Nephron (organoid): ENCODE data around the gene MYDGF.

Experiments
- H3K27ac Mint-ChIP-seq, 3 experiments: 2 replicates each; pipeline ENCODE4 v1.8.0; 2020; ENCODE audit warnings: mixed read lengths in 3 of 3, mild to moderate bottlenecking in 2 of 3, moderate library complexity in 1 of 3
- H3K27me3 Mint-ChIP-seq: 2 replicates; pipeline ENCODE4 v1.8.0; 2021; ENCODE audit warnings: low read depth, mild to moderate bottlenecking, moderate library complexity, mixed read lengths
- H3K36me3 Mint-ChIP-seq: 2 replicates; pipeline ENCODE4 v1.8.0; 2020; ENCODE audit warnings: low read depth, mixed read lengths
- H3K4me1 Mint-ChIP-seq: 2 replicates; pipeline ENCODE4 v1.8.0; 2020; ENCODE audit warnings: mixed read lengths
- H3K4me3 Mint-ChIP-seq, 3 experiments: 2 replicates each; pipeline ENCODE4 v1.8.0; 2020; ENCODE audit warnings: mild to moderate bottlenecking in 3 of 3, mixed read lengths in 3 of 3, moderate library complexity in 2 of 3
- H3K9me3 Mint-ChIP-seq: 2 replicates; pipeline ENCODE4 v1.8.0; 2020; ENCODE audit warnings: mixed read lengths
- CTCF ChIP-seq, 3 experiments: fragments of 200-600 bp; sonication (generic); IDR thresholded peaks; one replicate each; pipeline ENCODE4 v1.5.0; 2021; ENCODE audit warnings: antibody characterized with exemption in 3 of 3; ENCODE audit not compliant: unreplicated experiment in 3 of 3

Gene MYDGF

GRCh38 chr19:4707956-4708650 is 38.0 kb upstream of the MYDGF start:
- peaks cover 39% of the 10 kb centered on the region for H3K36me3 Mint-ChIP-seq
- no peak for TF ChIP-seq CTCF (IDR thresholded peaks at IDR 0.05; ENCODE audit: unreplicated experiment in 3 of 3)
- no peak overlapping the region for H3K4me3 Mint-ChIP-seq
- no peaks in the 10 kb centered on the region for H3K9me3 Mint-ChIP-seq
- no peak overlapping the region for H3K27ac Mint-ChIP-seq
- no peaks in the 10 kb centered on the region for H3K4me1 Mint-ChIP-seq
- H3K27me3 Mint-ChIP-seq, result no peaks in the 10 kb centered on the region

- peaks cover 39% of the 10 kb centered on the region for H3K36me3 Mint-ChIP-seq
- H3K9me3 Mint-ChIP-seq, result no peaks in the 10 kb centered on the region
- TF ChIP-seq CTCF (IDR thresholded peaks at IDR 0.05; ENCODE audit: unreplicated experiment in 3 of 3), result no peak
Observed at GRCh38 chr19:4707322-4707721, 37.2 kb upstream of the MYDGF start.

GRCh38 chr19:4705413-4706131 is 35.4 kb upstream of the MYDGF start:
- H3K36me3 Mint-ChIP-seq, result peaks cover 42% of the 10 kb centered on the region
- H3K9me3 Mint-ChIP-seq, result no peaks in the 10 kb centered on the region
- H3K27me3 Mint-ChIP-seq, result no peaks in the 10 kb centered on the region
- H3K27ac Mint-ChIP-seq, result peak overlapping the region in 2 of 3 experiments; percentile 71 to 87
- H3K4me3 Mint-ChIP-seq, result no peak overlapping the region
- TF ChIP-seq CTCF (IDR thresholded peaks at IDR 0.05; ENCODE audit: unreplicated experiment in 3 of 3), result no peak
- no peaks in the 10 kb centered on the region for H3K4me1 Mint-ChIP-seq

More at GRCh38 chr19:4707322-4707721, 37.2 kb upstream of the MYDGF start:
- no peaks in the 10 kb centered on the region for H3K4me1 Mint-ChIP-seq
- H3K27ac Mint-ChIP-seq, result peak overlapping the region in 1 of 3 experiments; percentile 66
- no peaks in the 10 kb centered on the region for H3K27me3 Mint-ChIP-seq
- H3K4me3 Mint-ChIP-seq, result no peak overlapping the region

GRCh38 chr19:4704317-4704673 is 34.2 kb upstream of the MYDGF start:
- no peaks in the 10 kb centered on the region for H3K4me1 Mint-ChIP-seq
- H3K36me3 Mint-ChIP-seq, result peaks cover 47% of the 10 kb centered on the region
- H3K9me3 Mint-ChIP-seq, result no peaks in the 10 kb centered on the region
- H3K4me3 Mint-ChIP-seq, result no peak overlapping the region
- H3K27me3 Mint-ChIP-seq, result no peaks in the 10 kb centered on the region
- no peak for TF ChIP-seq CTCF (IDR thresholded peaks at IDR 0.05; ENCODE audit: unreplicated experiment in 3 of 3)
- H3K27ac Mint-ChIP-seq, result no peak overlapping the region

- Mint-ChIP-seq H3K27me3 (no peaks in the 10 kb centered on the region), H3K9me3 (no peaks in the 10 kb centered on the region), H3K27ac (no peak overlapping the region), H3K36me3 (peaks cover 44% of the 10 kb centered on the region), H3K4me1 (no peaks in the 10 kb centered on the region), H3K4me3 (no peak overlapping the region)
- TF ChIP-seq CTCF (IDR thresholded peaks at IDR 0.05; ENCODE audit: unreplicated experiment in 3 of 3), result no peak
Observed at GRCh38 chr19:4703671-4704316, 33.7 kb upstream of the MYDGF start.
